Middle frontal gyrus (tissue), 1 donor: Measurements from ENCODE around the gene ZNF423.

Source experiments
- DNase-seq: peaks from one replicate; pipeline ENCODE4 v3.0.0-alpha.2; 2015; ENCODE audit warnings: low spot score; ENCODE audit errors: extremely low spot score

ZNF423 gene

DNA sequence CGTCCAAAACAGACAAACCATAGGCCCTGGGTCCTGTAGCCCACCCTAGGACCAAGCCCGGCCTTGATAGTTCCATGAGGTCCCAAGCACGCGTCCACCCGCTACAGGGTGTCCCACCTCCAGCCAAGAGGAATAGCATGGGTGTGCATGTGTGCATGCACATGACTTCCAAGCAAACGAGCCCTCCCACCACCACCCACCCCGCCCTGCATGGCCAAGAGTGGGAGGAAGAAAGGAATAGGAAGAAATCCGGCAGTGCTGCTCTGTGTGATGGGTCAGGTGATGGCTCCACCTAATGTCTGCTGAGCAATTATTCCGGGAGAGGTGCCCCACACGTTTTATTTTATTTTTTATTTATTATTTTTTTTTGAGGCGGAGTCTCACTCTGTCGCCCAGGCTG lies 184.6 kb downstream of the ZNF423 start:
- no peak for DNase-seq

DNA sequence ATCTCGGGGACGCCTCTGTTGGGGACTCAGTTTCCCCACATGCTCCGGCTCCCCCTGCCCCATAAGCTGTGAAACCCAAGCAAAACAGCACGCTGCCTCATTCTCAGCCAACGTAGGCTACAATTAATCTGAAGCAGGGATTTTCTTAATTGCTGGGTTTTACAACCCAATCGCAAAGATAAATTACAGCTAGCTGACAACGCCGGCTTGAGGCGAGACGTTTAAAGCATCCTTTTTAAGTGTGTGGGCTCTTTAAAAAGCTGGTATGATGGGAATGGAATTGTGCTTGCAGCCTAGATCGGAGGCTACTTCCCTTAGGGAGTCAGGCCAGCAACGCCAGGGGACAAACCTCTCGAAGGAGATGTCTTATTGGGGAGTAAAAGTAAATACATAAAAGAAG lies 185.3 kb downstream of the ZNF423 start:
- DNase-seq = no peak

GRCh38 chr16:49665482-49666230 lies 190.3 kb downstream of the ZNF423 start:
- DNase-seq = no peak

GRCh38 chr16:49664221-49665215 lies 191.4 kb downstream of the ZNF423 start:
- DNase-seq = no peak

DNA sequence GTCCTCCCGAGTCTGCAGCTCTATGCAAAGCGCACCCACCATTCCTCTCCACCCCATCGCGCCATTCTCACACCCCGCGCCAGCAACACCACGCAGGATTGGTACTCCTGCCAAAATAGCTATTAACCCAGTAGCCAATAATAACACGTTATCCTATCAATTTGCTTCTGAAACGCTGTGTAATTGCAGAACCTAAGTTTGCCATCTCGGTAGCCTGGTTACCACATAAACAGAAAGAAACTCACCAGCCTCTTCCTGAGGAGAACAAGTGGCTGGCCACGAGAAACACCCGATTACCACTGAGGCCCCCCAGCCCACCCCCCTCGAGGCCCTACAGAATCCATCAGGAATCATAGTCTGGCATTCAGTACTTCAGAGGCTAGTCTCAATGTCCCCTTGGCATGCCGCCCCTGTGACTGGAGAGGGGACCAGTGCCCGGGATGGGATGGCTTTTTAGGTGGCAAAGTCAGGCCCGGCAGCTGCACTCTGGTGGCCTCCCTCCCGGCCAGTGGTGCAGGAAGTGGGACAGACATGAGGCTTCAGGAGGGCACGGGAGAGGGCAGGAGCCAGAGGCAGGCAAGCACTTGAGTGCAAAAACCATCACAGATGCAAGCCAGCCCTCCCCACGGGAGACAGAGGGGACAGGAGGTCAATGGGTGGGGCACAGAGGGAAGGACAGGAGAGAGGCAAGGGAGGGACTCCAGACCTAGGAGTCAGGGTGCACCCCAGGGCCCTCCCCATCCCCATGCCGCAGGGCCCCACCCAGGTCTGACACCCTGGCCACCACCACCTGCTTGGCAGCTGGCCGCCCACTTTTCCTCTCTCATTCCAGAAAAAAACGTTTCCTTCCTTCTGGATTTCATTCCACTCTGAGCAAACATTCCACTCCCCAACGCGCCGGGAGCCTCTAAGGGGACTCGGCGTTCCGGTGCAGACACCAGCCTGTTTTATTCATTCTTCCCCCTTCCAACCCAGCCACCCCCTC lies 192.5 kb downstream of the ZNF423 start:
- DNase-seq = no peak

DNA sequence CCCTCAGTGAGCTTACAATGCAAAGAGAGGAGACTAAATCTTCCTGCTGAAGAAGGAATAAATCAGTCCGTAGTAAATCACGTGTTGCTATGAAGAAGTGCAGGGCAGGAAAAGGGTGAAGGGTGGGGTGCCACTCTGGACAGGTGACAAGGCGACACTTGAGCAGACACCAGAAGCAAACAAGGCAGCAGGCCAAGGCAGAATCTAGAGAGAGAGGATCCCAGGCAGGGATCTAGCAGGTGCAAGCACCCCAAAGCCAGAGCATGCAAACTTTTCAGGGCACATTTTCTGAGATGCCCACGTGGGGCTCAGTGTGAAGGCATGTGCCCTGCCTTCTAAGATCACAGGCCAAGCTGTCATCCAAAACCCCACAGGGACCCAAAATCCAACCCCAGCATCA lies 193.3 kb downstream of the ZNF423 start:
- DNase-seq = no peak

- no peak for DNase-seq
Observed at GRCh38 chr16:49661465-49662187, 194.3 kb downstream of the ZNF423 start.

GRCh38 chr16:49660626-49661025 lies 195.3 kb downstream of the ZNF423 start:
- no peak for DNase-seq

- DNase-seq = no peak
Observed at GRCh38 chr16:49659356-49659755, 196.6 kb downstream of the ZNF423 start.

DNA sequence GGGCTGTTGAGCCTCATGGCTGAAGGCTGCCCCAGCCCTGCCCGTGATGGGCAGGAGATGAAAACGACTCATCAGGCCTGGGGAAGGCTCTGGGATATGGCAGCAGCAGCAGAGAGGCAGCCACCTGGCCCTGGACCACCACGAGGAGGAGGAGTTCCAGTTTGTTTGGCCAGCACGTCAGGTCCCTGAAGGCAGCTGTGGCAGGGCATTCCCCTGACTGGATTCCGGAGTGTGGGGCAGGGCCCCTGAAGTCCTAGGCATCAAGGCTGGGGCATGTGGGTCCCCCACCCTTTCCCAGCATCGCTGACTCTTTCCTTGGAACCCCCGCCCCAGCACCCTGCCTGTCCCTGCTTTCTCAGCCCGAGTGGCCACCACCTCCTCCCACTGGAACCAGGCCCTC lies 197.4 kb downstream of the ZNF423 start:
- DNase-seq = no peak

- DNase-seq = no peak
Observed at GRCh38 chr16:49657736-49658465, 198.0 kb downstream of the ZNF423 start.

DNA sequence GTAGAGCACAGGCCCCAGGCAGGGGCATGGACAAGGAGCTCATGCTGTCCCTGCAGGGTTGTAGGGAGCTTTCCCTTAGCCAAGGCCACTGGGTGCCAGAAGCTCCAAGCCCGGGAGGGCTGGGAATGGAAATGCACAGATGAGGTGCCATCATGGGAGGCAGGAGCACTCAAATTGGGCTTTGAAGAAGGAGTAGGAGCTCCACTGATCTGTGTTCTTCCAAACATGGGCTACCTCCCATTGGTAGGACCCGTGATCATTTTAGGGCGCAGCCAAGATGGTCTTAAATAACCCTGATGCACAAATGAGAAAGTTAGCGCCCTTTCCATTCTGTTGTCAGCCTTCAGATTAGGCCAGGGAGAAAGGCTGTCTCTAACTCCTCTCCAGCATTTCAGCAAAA lies 201.5 kb downstream of the ZNF423 start:
- no peak for DNase-seq

DNA sequence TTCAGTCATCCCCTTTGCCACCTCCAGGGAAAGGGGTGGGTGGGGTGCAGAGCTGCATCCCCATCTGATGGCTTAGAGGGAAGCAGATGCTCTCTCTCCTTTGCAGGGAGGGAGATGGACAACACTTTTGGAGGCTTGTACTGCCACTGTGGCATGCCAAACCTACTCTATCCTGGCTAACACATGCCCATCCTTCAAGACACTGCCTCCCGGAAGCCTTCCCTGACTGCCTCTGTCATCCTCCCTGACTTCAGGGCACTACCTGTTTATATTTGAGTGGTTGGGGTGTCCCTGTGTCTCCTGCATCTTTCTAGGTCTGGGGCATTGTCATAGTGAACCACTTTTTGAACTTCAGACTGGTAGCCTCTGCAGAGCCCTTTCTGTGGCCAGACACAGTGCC lies 202.3 kb downstream of the ZNF423 start:
- no peak for DNase-seq

- DNase-seq = no peak
Observed at GRCh38 chr16:49653173-49653570, 202.7 kb downstream of the ZNF423 start.

GRCh38 chr16:49652456-49653172 lies 203.3 kb downstream of the ZNF423 start:
- no peak for DNase-seq

DNA sequence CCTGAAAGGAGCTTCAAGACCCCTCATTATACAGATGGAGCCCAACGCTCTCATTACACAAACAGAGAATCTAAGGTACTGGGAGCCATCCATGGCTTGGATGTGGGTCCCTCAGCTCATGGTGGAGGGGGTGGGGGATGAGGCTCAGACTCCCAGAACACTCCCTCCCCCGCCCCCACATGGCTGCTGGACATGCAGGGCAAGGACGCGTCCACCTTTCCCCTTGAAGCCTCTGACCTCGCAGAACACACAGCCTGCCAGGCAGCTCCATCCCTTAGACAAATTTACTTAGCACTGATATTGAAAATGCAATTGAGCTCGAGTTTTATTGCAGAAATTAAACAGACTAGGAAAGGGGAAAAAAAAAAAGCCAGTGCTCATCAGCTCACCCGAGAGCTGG lies 203.9 kb downstream of the ZNF423 start:
- no peak for DNase-seq

- no peak for DNase-seq
Observed at GRCh38 chr16:49651226-49651625, 204.7 kb downstream of the ZNF423 start.

DNA sequence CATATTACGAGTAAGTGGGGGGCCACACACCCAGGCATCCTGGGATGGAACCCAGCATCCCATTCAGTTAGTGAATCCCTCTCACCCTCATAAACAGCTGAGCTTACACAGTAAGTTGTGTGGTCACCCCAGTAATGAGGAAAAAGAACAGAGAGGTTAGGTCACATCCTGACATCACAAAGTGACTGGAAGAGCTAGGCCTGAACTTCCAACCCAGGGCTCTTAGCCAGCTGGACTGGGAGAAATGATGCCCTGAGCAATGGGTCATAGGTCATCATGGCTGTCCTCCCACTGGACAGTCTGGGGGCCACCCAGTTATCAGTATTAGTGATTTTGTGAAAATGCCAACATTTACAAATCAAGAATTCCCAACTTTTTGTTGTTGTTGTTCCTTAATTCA lies 205.3 kb downstream of the ZNF423 start:
- no peak for DNase-seq
